ENCODE data around the gene A3GALT2.

- TF ChIP-seq EZH2phosphoT487 (IDR thresholded peaks at IDR 0.05; ENCODE audit: borderline replicate concordance, low read depth, low read length) (no peak), CTCF (conservative IDR thresholded peaks at IDR 0.05; ENCODE audit: low read length) (no peak)
These were observed 3.0 kb downstream of the A3GALT2 start for GRCh38 chr1:33317946-33318345.
